ENCODE measurements around the gene SPATA20. TPM values are rescaled to one million over a fixed set of nuclear protein-coding genes. Genes with fewer than 3 reads are reported as not detected.
A peak's percentile ranks its signal among the peaks of the same experiment; 100 is the strongest.

SPATA20 gene
- total and polyA plus RNA-seq, 2 of the 13 experiments (the other 11 are each of a cell fraction or from before 2014, with no cell fraction given), result 36.1 to 64.8 TPM

- TF ChIP-seq ZNF839 (CRISPR knock-in tag; IDR thresholded peaks at IDR 0.05; ENCODE audit: borderline replicate concordance), result no peak
- TF ChIP-seq SP5 (CRISPR knock-in tag; IDR thresholded peaks at IDR 0.05; ENCODE audit: borderline replicate concordance, low read depth), result peak; percentile 74; the same call in 1 of the 2 replicates
- TF ChIP-seq HINFP (CRISPR knock-in tag; IDR thresholded peaks at IDR 0.05; ENCODE audit: low read depth), result peak; percentile 79
- TF ChIP-seq ZFP82 (CRISPR knock-in tag; IDR thresholded peaks at IDR 0.05; ENCODE audit: borderline replicate concordance), result 0 out of 2 replicates have a peak, but pooled peaks have one; percentile 58
- peak; percentile 53; the same call in 1 of the 2 replicates for TF ChIP-seq POGZ (CRISPR knock-in tag; IDR thresholded peaks at IDR 0.05)
- TF ChIP-seq FOSL2 (CRISPR knock-in tag; IDR thresholded peaks at IDR 0.05), result no peak
- TF ChIP-seq JUNB (CRISPR knock-in tag; IDR thresholded peaks at IDR 0.05; ENCODE audit: borderline replicate concordance), result peak; percentile 28; the same call in 1 of the 2 replicates
- no peak for TF ChIP-seq CEBPZ (IDR thresholded peaks at IDR 0.05; ENCODE audit: low read length)
- no peak for TF ChIP-seq ZFYVE20 (CRISPR knock-in tag; IDR thresholded peaks at IDR 0.05; ENCODE audit: borderline replicate concordance, low read depth)
- TF ChIP-seq ZNF275 (CRISPR knock-in tag; IDR thresholded peaks at IDR 0.05; ENCODE audit: borderline replicate concordance), result peak; percentile 46; the same call in 1 of the 2 replicates
- no peak for TF ChIP-seq FOSL1 (CRISPR knock-in tag; IDR thresholded peaks at IDR 0.05; ENCODE audit: borderline replicate concordance)
- TF ChIP-seq AGO1 (IDR thresholded peaks at IDR 0.05; ENCODE audit: low read depth, low read length, poor library complexity, severe bottlenecking), result peak; percentile 14
- peak; percentile 56; the same call in 1 of the 2 replicates for TF ChIP-seq GFI1 (CRISPR knock-in tag; IDR thresholded peaks at IDR 0.05; ENCODE audit: borderline replicate concordance)
- no peak; the same call in 1 of the 2 replicates for TF ChIP-seq ZNF232 (CRISPR knock-in tag; IDR thresholded peaks at IDR 0.05; ENCODE audit: borderline replicate concordance)
- peak; percentile 45; the same call in 1 of the 2 replicates for TF ChIP-seq MXD3 (CRISPR knock-in tag; IDR thresholded peaks at IDR 0.05)
- no peak for TF ChIP-seq HDAC2 (CRISPR knock-in tag; IDR thresholded peaks at IDR 0.05)
- TF ChIP-seq MED8 (CRISPR knock-in tag; IDR thresholded peaks at IDR 0.05; ENCODE audit: insufficient replicate concordance), result peak; percentile 38
- TF ChIP-seq NRL (CRISPR knock-in tag; IDR thresholded peaks at IDR 0.05; ENCODE audit: borderline replicate concordance), result peak; percentile 89
- TF ChIP-seq ZIK1 (CRISPR knock-in tag; IDR thresholded peaks at IDR 0.05; ENCODE audit: borderline replicate concordance, low read depth), result peak; percentile 95
Measured at GRCh38 chr17:50541716-50542688, 5.0 kb upstream of the SPATA20 start (continued).

All from HepG2 (cell line).